PC-9 (cell line): ENCODE data around the gene CALHM2. TPM values are rescaled to one million over a fixed set of nuclear protein-coding genes. Genes with fewer than 3 reads are reported as not detected.

Source experiments
- BruUV-seq: library from RNA; stranded (reverse); fragments of 400-500 nt; replicated peaks from 2 replicates; lab custom pipeline; 2021; lab: Mats Ljungman, UMichigan
- CTCF ChIA-PET: fragments of 300-600 bp; sonication (Branson Sonifier 250); formaldehyde crosslinking; loops from one replicate; lab custom pipeline; 2022; ENCODE audit warnings: antibody characterized with exemption; lab: Charles Lee
- POLR2A ChIA-PET: fragments of 300-600 bp; sonication (Branson Sonifier 250); formaldehyde crosslinking; loops from one replicate; lab custom pipeline; 2022; ENCODE audit warnings: antibody characterized with exemption; ENCODE audit not compliant: unreplicated experiment; lab: Charles Lee
- DNase-seq, 2 experiments: peaks; one replicate each; pipeline versions ENCODE4 v3.0.0 to v3.0.0-alpha.2; 2015 to 2022; ENCODE audit warnings: mixed read lengths in 1 of 2
- H2AFZ ChIP-seq: fragments of 200-600 bp; sonication (generic); 2 replicates; pipeline ENCODE4 v1.8.1; 2017; ENCODE audit warnings: antibody characterized with exemption
- H3F3A ChIP-seq: fragments of 200-600 bp; sonication (generic); 2 replicates; pipeline ENCODE4 v1.8.1; 2017; ENCODE audit warnings: antibody characterized with exemption, mild to moderate bottlenecking, low read depth; ENCODE audit not compliant: insufficient read depth
- H3K27ac ChIP-seq: fragments of 200-600 bp; sonication (generic); 2 replicates; pipeline ENCODE4 v1.6.1; 2016; ENCODE audit warnings: mixed run types
- H3K27me3 ChIP-seq: fragments of 200-600 bp; sonication (generic); 2 replicates; pipeline ENCODE4 v1.6.1; 2016; ENCODE audit warnings: low read depth, mixed run types; ENCODE audit not compliant: insufficient read depth
- H3K36me3 ChIP-seq: fragments of 200-600 bp; sonication (generic); 2 replicates; pipeline ENCODE4 v1.6.1; 2016; ENCODE audit warnings: low read depth, mixed run types
- H3K4me1 ChIP-seq: fragments of 200-600 bp; sonication (generic); replicated peaks from 2 replicates; pipeline ENCODE4 v1.6.1; 2016; ENCODE audit warnings: mixed run types; ENCODE audit not compliant: insufficient read depth
- H3K4me2 ChIP-seq: fragments of 200-600 bp; sonication (generic); 2 replicates; pipeline ENCODE4 v1.6.1; 2017; ENCODE audit warnings: mixed run types
- H3K4me3 ChIP-seq: fragments of 200-600 bp; sonication (generic); 2 replicates; pipeline ENCODE4 v1.6.1; 2016; ENCODE audit warnings: mixed run types
- H3K79me2 ChIP-seq: fragments of 200-600 bp; sonication (generic); 2 replicates; pipeline ENCODE4 v1.6.1; 2017; ENCODE audit warnings: low read depth, mixed run types
- H3K9me2 ChIP-seq: fragments of 200-600 bp; sonication (generic); 2 replicates; pipeline ENCODE4 v1.8.1; 2017; ENCODE audit warnings: mild to moderate bottlenecking; ENCODE audit not compliant: insufficient read depth
- H3K9me3 ChIP-seq: fragments of 200-600 bp; sonication (generic); 2 replicates; pipeline ENCODE4 v1.8.1; 2016; ENCODE audit warnings: low read depth; ENCODE audit not compliant: insufficient read depth
- H4K20me1 ChIP-seq: fragments of 200-600 bp; sonication (generic); 2 replicates; pipeline ENCODE4 v1.8.1; 2017; ENCODE audit not compliant: insufficient read depth
- EZH2 ChIP-seq: fragments of 200-600 bp; sonication (generic); IDR thresholded peaks from 2 replicates; pipeline ENCODE4 v1.8.0; 2017; ENCODE audit warnings: antibody characterized with exemption, low read depth
- intact Hi-C: fragments of 100-400 bp; cut with micrococcal nuclease; formaldehyde crosslinking; loops from one replicate; pipeline ENCODE4 v1.10.0; 2022; ENCODE audit not compliant: unreplicated experiment
- total RNA-seq: library from RNA; stranded (reverse); gene quantifications from 2 replicates; pipeline ENCODE4 v1.2.3, GENCODE V29; 2021
- TF ChIP-seq, protein P1 (sequence below): fragments of 200-600 bp; sonication (generic); conservative IDR thresholded peaks from 2 replicates; pipeline ENCODE4 v1.6.1; 2017; ENCODE audit warnings: mixed run types, antibody characterized with exemption, mild to moderate bottlenecking, moderate library complexity

CALHM2 gene
- total RNA-seq, 1 experiment from 2014 or later: 54.1 TPM

DNA sequence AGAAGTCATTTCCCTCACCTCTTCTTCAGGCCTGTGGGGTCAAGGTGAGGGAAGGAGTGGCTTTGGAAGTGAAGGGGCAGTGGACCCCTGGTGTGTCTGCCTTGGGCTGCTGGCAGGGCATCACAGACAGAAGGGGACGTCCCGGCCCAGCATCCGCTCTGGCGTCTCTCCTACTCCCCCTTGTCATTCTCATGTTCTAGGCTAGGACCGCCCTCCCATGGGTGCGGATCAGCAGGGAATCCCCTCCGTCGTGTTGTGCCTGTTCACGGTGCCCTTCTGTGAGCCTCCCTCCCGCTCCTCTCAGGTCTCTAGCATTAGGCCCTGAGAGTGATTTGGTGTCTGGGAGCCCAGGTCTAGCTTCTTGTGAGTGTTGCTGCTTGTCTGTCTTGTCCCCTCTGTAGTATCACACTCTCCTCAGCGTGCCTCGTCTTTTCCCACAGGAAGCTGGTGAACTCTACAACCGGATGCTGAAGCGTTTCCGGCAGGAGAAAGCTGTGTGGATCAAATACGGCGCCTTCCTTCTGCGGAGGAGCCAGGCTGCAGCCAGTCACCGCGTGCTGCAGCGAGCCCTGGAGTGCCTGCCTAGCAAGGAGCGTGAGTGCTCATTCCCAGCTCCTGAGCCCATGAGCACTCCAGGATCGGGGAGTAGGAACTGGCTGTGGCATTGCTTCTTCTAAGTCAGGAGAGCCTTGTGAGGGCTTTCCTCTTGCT is 8.5 kb downstream of the CALHM2 start:
- CTCF ChIA-PET: no interaction called here
- intact Hi-C loops: loop anchor here (5.0 kb wide), 1 partner anchor 34 kb away; the partner anchor contains the start of gene CALHM3
- no peak overlapping the region for H3K27ac ChIP-seq
- no peak overlapping the region for H3K4me3 ChIP-seq
- peaks cover 3% of the 10 kb centered on the region for H3K4me1 ChIP-seq
- POLR2A ChIA-PET: no interaction called here
- no peaks in the 10 kb centered on the region for H3K9me3 ChIP-seq
- BruUV-seq: no TSS peak
- peaks cover 14% of the 10 kb centered on the region; the same call in 1 of the 2 replicates for H3K79me2 ChIP-seq
- no peak for TF ChIP-seq EZH2
- TF ChIP-seq, protein P1, sequence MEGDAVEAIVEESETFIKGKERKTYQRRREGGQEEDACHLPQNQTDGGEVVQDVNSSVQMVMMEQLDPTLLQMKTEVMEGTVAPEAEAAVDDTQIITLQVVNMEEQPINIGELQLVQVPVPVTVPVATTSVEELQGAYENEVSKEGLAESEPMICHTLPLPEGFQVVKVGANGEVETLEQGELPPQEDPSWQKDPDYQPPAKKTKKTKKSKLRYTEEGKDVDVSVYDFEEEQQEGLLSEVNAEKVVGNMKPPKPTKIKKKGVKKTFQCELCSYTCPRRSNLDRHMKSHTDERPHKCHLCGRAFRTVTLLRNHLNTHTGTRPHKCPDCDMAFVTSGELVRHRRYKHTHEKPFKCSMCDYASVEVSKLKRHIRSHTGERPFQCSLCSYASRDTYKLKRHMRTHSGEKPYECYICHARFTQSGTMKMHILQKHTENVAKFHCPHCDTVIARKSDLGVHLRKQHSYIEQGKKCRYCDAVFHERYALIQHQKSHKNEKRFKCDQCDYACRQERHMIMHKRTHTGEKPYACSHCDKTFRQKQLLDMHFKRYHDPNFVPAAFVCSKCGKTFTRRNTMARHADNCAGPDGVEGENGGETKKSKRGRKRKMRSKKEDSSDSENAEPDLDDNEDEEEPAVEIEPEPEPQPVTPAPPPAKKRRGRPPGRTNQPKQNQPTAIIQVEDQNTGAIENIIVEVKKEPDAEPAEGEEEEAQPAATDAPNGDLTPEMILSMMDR: no peak
- H3K9me2 ChIP-seq: no peaks in the 10 kb centered on the region
- H3K36me3 ChIP-seq: peaks cover 10% of the 10 kb centered on the region; the same call in 1 of the 2 replicates
- no peaks in the 10 kb centered on the region for H3K27me3 ChIP-seq
- DNase-seq: no peak
- peaks cover 5% of the 10 kb centered on the region; the same call in 1 of the 2 replicates for H4K20me1 ChIP-seq
- H3F3A ChIP-seq: peaks cover 4% of the 10 kb centered on the region; the same call in 1 of the 2 replicates
- no peak overlapping the region for H2AFZ ChIP-seq
- no peak overlapping the region for H3K4me2 ChIP-seq

- intact Hi-C loops: loop anchor here (5.0 kb wide), 1 partner anchor 35 kb away; the partner anchor contains the start of gene CALHM3
- TF ChIP-seq, protein P1: no peak
- no peak for TF ChIP-seq EZH2
- CTCF ChIA-PET: interaction anchor here (0.6 kb wide), 1 partner anchor 100 kb away, joined by 3 read pairs; no protein-coding TSS in a partner anchor
- H4K20me1 ChIP-seq: peaks cover 5% of the 10 kb centered on the region; the same call in 1 of the 2 replicates
- no peak overlapping the region for H2AFZ ChIP-seq
- H3K9me3 ChIP-seq: no peaks in the 10 kb centered on the region
- no peaks in the 10 kb centered on the region for H3K4me1 ChIP-seq
- POLR2A ChIA-PET: no interaction called here
- no peaks in the 10 kb centered on the region for H3K27me3 ChIP-seq
- BruUV-seq: no TSS peak
- H3F3A ChIP-seq: peaks cover 4% of the 10 kb centered on the region; the same call in 1 of the 2 replicates
- H3K27ac ChIP-seq: no peak overlapping the region
- H3K79me2 ChIP-seq: no peaks in the 10 kb centered on the region
- no peaks in the 10 kb centered on the region for H3K9me2 ChIP-seq
- DNase-seq: no peak
- H3K4me2 ChIP-seq: no peak overlapping the region
- no peaks in the 10 kb centered on the region for H3K36me3 ChIP-seq
- no peak overlapping the region for H3K4me3 ChIP-seq
Measured at GRCh38 chr10:103442031-103442461, 10.1 kb downstream of the CALHM2 start.

DNA sequence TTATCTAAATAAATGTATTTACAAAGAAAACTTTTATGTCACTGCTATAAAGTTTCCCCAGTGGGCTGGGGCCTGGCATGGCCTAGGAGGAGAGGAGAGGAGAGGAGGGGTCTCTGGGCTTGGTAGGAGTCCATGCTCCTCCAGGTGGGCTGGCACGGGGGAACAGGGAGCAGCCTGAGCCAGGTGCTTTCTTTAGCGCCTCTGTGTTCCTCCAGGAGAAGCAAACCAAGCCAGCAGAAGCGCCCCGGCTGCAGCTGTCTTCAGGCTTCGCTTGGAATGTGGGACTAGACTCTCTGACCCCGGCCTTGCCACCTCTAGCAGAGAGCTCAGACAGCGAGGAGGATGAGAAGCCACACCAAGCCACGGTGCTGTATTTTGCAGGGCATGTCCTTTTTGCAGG is 10.6 kb downstream of the CALHM2 start:
- no peaks in the 10 kb centered on the region for H3K36me3 ChIP-seq
- CTCF ChIA-PET: no interaction called here
- DNase-seq: no peak

More for the DNA sequence above, 10.6 kb downstream of the CALHM2 start:
- POLR2A ChIA-PET: no interaction called here
- H3K27me3 ChIP-seq: no peaks in the 10 kb centered on the region
- intact Hi-C loops: loop anchor here (5.0 kb wide), 1 partner anchor 36 kb away; the partner anchor contains the start of gene CALHM3
- H4K20me1 ChIP-seq: peaks cover 1% of the 10 kb centered on the region; the same call in 1 of the 2 replicates
- H3K79me2 ChIP-seq: no peaks in the 10 kb centered on the region
- TF ChIP-seq, protein P1: no peak
- no peak for TF ChIP-seq EZH2
- no peaks in the 10 kb centered on the region for H3K9me3 ChIP-seq
- H3K4me3 ChIP-seq: no peak overlapping the region
- H3F3A ChIP-seq: peaks cover 4% of the 10 kb centered on the region; the same call in 1 of the 2 replicates
- no TSS peak for BruUV-seq
- H3K4me1 ChIP-seq: no peaks in the 10 kb centered on the region
- H2AFZ ChIP-seq: no peak overlapping the region
- H3K9me2 ChIP-seq: no peaks in the 10 kb centered on the region
- no peak overlapping the region for H3K4me2 ChIP-seq
- no peak overlapping the region for H3K27ac ChIP-seq
